ENCODE data around the gene ARRB2. TPM values are rescaled to one million over a fixed set of nuclear protein-coding genes. Genes with fewer than 3 reads are reported as not detected.

ARRB2 gene
- total and polyA plus RNA-seq, 2 of the 8 experiments (the other 6 are each of a cell fraction or from before 2014, with no cell fraction given), result 72.4 to 101 TPM

GRCh38 chr17:4693416-4693815 lies 17.0 kb upstream of the ARRB2 start:
- Histone ChIP-seq H3K56ac (replicated peaks; ENCODE audit: insufficient read length, low read depth, low read length) (no peak overlapping the region), H2BK20ac (ENCODE audit: low read length) (no peak overlapping the region), H2AK5ac (ENCODE audit: low read depth, low read length) (no peak overlapping the region), H3K79me2 (ENCODE audit: control insufficient read depth in 1 of 2, insufficient read depth in 2 of 2, low read length in 2 of 2) (peaks cover 43 to 92% of the 10 kb centered on the region in 2 experiments), H2BK5ac (ENCODE audit: low read depth, low read length) (no peak overlapping the region), H3K18ac (ENCODE audit: extremely low read depth, low read length) (no peak overlapping the region), H3K14ac (ENCODE audit: insufficient read length) (no peak overlapping the region), H3K4me2 (ENCODE audit: insufficient read depth in 1 of 2, low read depth in 2 of 2, low read length in 2 of 2) (no peak overlapping the region), H3K4me1 (replicated peaks in 1 of 4; ENCODE audit: control insufficient read depth in 3 of 4, insufficient read depth in 4 of 4, low read length in 3 of 4) (no peaks in the 10 kb centered on the region), H3K27ac (ENCODE audit: low read depth, low read length) (no peak overlapping the region), H4K5ac (ENCODE audit: insufficient read length, low read depth, low read length) (no peak overlapping the region), H3K27me3 (replicated peaks in 1 of 4; ENCODE audit: control insufficient read depth in 3 of 4, extremely low read depth in 1 of 4, insufficient read depth in 3 of 4, low read length in 3 of 4) (no peaks in the 10 kb centered on the region), H4K20me1 (replicated peaks in 1 of 2; ENCODE audit: control insufficient read depth in 1 of 2, insufficient read depth in 2 of 2, low read length in 2 of 2) (peaks cover 13 to 15% of the 10 kb centered on the region in 2 experiments), H3K23ac (ENCODE audit: insufficient read length) (no peak overlapping the region), H2BK15ac (ENCODE audit: low read length) (no peak overlapping the region), H3K36me3 (ENCODE audit: control insufficient read depth in 2 of 4, insufficient read depth in 4 of 4, low read length in 3 of 4) (peaks cover 10 to 19% (median 17%) of the 10 kb centered on the region in 4 experiments), H3K79me1 (ENCODE audit: low read depth, low read length) (peaks cover 2% of the 10 kb centered on the region; the same call in 1 of the 2 replicates), H3K4me3 (ENCODE audit: extremely low read depth in 1 of 4, insufficient read depth in 2 of 4, low read depth in 3 of 4, low read length in 4 of 4) (no peak overlapping the region), H2AFZ (ENCODE audit: low read length) (no peak overlapping the region), H3K23me2 (ENCODE audit: low read depth, low read length) (no peaks in the 10 kb centered on the region), H2BK12ac (ENCODE audit: low read depth, low read length) (no peak overlapping the region), H3K4ac (replicated peaks; ENCODE audit: insufficient read length, low read depth, low read length) (no peak overlapping the region), H3K9ac (replicated peaks in 1 of 4; ENCODE audit: extremely low read depth in 1 of 4, low read depth in 3 of 4, low read length in 3 of 4) (no peak overlapping the region; a peak in 1 of 7 replicates), H4K8ac (ENCODE audit: extremely low read depth, insufficient read depth, low read length) (no peak overlapping the region), H3K9me3 (ENCODE audit: insufficient read depth in 2 of 2, low read depth in 1 of 2, low read length in 1 of 2) (no peaks in the 10 kb centered on the region), H2BK120ac (replicated peaks; ENCODE audit: low read depth, low read length) (no peak overlapping the region), H4K91ac (replicated peaks; ENCODE audit: insufficient read length, low read length) (no peak overlapping the region)
- POLR2A ChIA-PET (ENCODE audit: partially characterized antibody), result interaction anchor here (1.1 kb wide), 1 partner anchor 9 kb away, joined by 3 read pairs; no protein-coding TSS in a partner anchor
- no peak for DNase-seq (ENCODE audit: low read depth in 1 of 2, low spot score in 2 of 2)
- WGBS, 2 experiments (ENCODE audit: extremely low coverage in 1 of 2, insufficient coverage in 1 of 2, insufficient read length in 1 of 2, insufficient replicate concordance in 2 of 2, low coverage in 1 of 2, low lambda C conversion rate in 2 of 2, missing lambda C conversion rate in 1 of 2), result 82% methylated on average over 9 of the region's 9 CpGs; no CpG with 5 or more reads in 1 of the 2 experiments
- FAIRE-seq, result no peak
- CTCF ChIA-PET (ENCODE audit: partially characterized antibody), result no interaction called here
- TF ChIP-seq SRF (IDR thresholded peaks at IDR 0.05; ENCODE audit: low read depth, low read length), result no peak

All from H1 (cell line).